Endothelial cell of umbilical vein (primary cell): ENCODE results near the gene MERTK. TPM values are rescaled to one million over a fixed set of nuclear protein-coding genes. Genes with fewer than 3 reads are reported as not detected.
"Not testable (repeated sequence)": the region's sequence is repeated elsewhere in the genome, so short reads cannot be mapped to it uniquely, and the experiment has no call there.

ENCODE experiments used
- BruUV-seq: library from RNA; stranded (reverse); fragments of 400-500 nt; replicated peaks from 2 replicates; lab custom pipeline; 2021; lab: Mats Ljungman, UMichigan
- CTCF ChIA-PET: fragments of 300-600, 350-600 bp; sonication (Branson Sonifier 250); formaldehyde crosslinking; loops from one replicate; lab custom pipeline; 2021; ENCODE audit warnings: antibody characterized with exemption, inconsistent platforms; lab: Charles Lee
- POLR2A ChIA-PET: fragments of 300-600, 350-600 bp; sonication (Branson Sonifier 250); formaldehyde crosslinking; loops from one replicate; lab custom pipeline; 2021; ENCODE audit warnings: antibody characterized with exemption, inconsistent platforms; lab: Charles Lee
- DNase-seq: peaks from one replicate; pipeline ENCODE4 v3.0.0-alpha.2; 2011; ENCODE audit warnings: low read depth, low spot score
- FAIRE-seq: peaks from 2 replicates; lab custom pipeline; 2011; peaks lifted over from hg19 to GRCh38; lab: Jason Lieb, UNC
- H2AFZ ChIP-seq: 2 replicates; pipeline ENCODE4 v1.6.0; 2012; ENCODE audit warnings: low read depth, low read length, control low read depth, inconsistent platforms
- H3K27ac ChIP-seq: 2 replicates; pipeline ENCODE4 v1.5.1; 2011; ENCODE audit warnings: low read depth, mild to moderate bottlenecking, control low read depth, low read length, moderate library complexity; ENCODE audit not compliant: insufficient read depth
- H3K27me3 ChIP-seq, 2 experiments: 2 replicates each; pipeline versions ENCODE4 v1.6.0 to v1.6.1; 2011; ENCODE audit warnings: low read length in 2 of 2, mixed read lengths in 1 of 2; ENCODE audit not compliant: control insufficient read depth in 2 of 2, insufficient read depth in 2 of 2
- H3K36me3 ChIP-seq, 2 experiments: 2 replicates in 1 of 2; 3 replicates in 1 of 2; pipeline ENCODE4 v1.5.1; 2011; ENCODE audit warnings: low read length in 2 of 2, mild to moderate bottlenecking in 1 of 2, moderate library complexity in 1 of 2; ENCODE audit not compliant: control insufficient read depth in 2 of 2, insufficient read depth in 2 of 2; ENCODE audit errors: extremely low read depth in 1 of 2
- H3K4me1 ChIP-seq: 3 replicates; pipeline ENCODE4 v1.5.1; 2011; ENCODE audit warnings: mild to moderate bottlenecking, low read length; ENCODE audit not compliant: control insufficient read depth, insufficient read depth; ENCODE audit errors: extremely low read depth
- H3K4me2 ChIP-seq: 2 replicates; pipeline ENCODE4 v1.6.1; 2011; ENCODE audit warnings: low read length, control low read depth, mixed read lengths; ENCODE audit not compliant: insufficient read depth
- H3K4me3 ChIP-seq, 3 experiments: fragments of 200-600 bp in 1 of 3; sonication (generic), shearing (Covaris generic) in 1 of 3; replicated peaks in 1 of 3; 2 replicates each; pipeline ENCODE4 v1.5.1; 2011 to 2016; ENCODE audit warnings: control low read depth in 3 of 3, low read length in 3 of 3, mild to moderate bottlenecking in 2 of 3, inconsistent platforms in 1 of 3, low read depth in 1 of 3, moderate library complexity in 1 of 3; ENCODE audit not compliant: insufficient read depth in 1 of 3
- H3K79me2 ChIP-seq: 2 replicates; pipeline ENCODE4 v1.6.0; 2012; ENCODE audit warnings: low read length, inconsistent platforms; ENCODE audit not compliant: control insufficient read depth, insufficient read depth
- H3K9ac ChIP-seq: replicated peaks from 2 replicates; pipeline ENCODE3; 2011; ENCODE audit warnings: low read length, control low read depth; ENCODE audit not compliant: insufficient read depth; ENCODE audit errors: extremely low read depth
- H3K9me1 ChIP-seq: replicated peaks from 3 replicates; pipeline ENCODE4 v1.6.0; 2011; ENCODE audit warnings: mild to moderate bottlenecking, low read length; ENCODE audit not compliant: control insufficient read depth, insufficient read depth; ENCODE audit errors: extremely low read depth
- H3K9me3 ChIP-seq: replicated peaks from 2 replicates; pipeline ENCODE4 v1.5.1; 2012; ENCODE audit warnings: low read length, inconsistent platforms; ENCODE audit not compliant: control insufficient read depth, insufficient read depth
- H4K20me1 ChIP-seq: replicated peaks from 2 replicates; pipeline ENCODE3; 2011; ENCODE audit warnings: mild to moderate bottlenecking, low read length; ENCODE audit not compliant: control insufficient read depth, insufficient read depth; ENCODE audit errors: extremely low read depth
- EZH2 ChIP-seq: IDR thresholded peaks from 2 replicates; pipeline ENCODE4 v1.6.1; 2012; ENCODE audit warnings: borderline replicate concordance, low read depth, mild to moderate bottlenecking, moderate library complexity, low read length, inconsistent platforms; ENCODE audit not compliant: severe bottlenecking
- JUN ChIP-seq: IDR thresholded peaks from 2 replicates; pipeline ENCODE4 v1.6.1; 2011; ENCODE audit warnings: borderline replicate concordance, low read depth; ENCODE audit not compliant: insufficient read length, insufficient read depth
- POLR2AphosphoS5 ChIP-seq: IDR thresholded peaks from 2 replicates; pipeline ENCODE4 v1.6.1; 2012; ENCODE audit warnings: low read depth, mild to moderate bottlenecking, control low read depth, low read length, moderate library complexity; ENCODE audit not compliant: insufficient read depth
- dilution Hi-C: fragments of 300-500 bp; cut with MboI; formaldehyde crosslinking; loops from one replicate; pipeline ENCODE4 v1.15.0; 2019; ENCODE audit warnings: low sequenced_read_pairs; ENCODE audit not compliant: extremely low pct_ligation_motif_present
- intact Hi-C: fragments of 100-400 bp; cut with micrococcal nuclease; formaldehyde crosslinking; loops from one replicate; pipeline ENCODE4 v1.10.0; 2022
- polyA plus RNA-seq, 4 experiments: library from polyadenylated mRNA; depleted of rRNA in 3 of 4; stranded (reverse) in 3 of 4; unstranded in 1 of 4; fragments of >200 nt; gene quantifications; 2 replicates each; pipeline versions ENCODE4 v1.2.1 to v1.2.3, GENCODE V29; 2011 to 2012; ENCODE audit warnings: missing spikeins in 1 of 4
- total RNA-seq: library from RNA; stranded (reverse); gene quantifications from 2 replicates; pipeline ENCODE4 v1.2.3, GENCODE V29; 2021
- TF ChIP-seq, protein P1 (sequence below), 2 donors: IDR thresholded peaks; 1 replicate in 1 of 2; 2 replicates in 1 of 2; pipeline ENCODE4 v1.5.1; 2011; ENCODE audit warnings: low read length in 2 of 2, mild to moderate bottlenecking in 2 of 2, moderate library complexity in 2 of 2, control low read depth in 1 of 2, inconsistent platforms in 1 of 2, low read depth in 1 of 2; ENCODE audit not compliant: insufficient read depth in 1 of 2; ENCODE audit errors: extremely low read depth in 1 of 2

MERTK gene
- total and polyA plus RNA-seq, 2 donors (not counting 3 experiments of a cell fraction or from before 2014, with no cell fraction given), result 37.3 to 39.6 TPM

DNA sequence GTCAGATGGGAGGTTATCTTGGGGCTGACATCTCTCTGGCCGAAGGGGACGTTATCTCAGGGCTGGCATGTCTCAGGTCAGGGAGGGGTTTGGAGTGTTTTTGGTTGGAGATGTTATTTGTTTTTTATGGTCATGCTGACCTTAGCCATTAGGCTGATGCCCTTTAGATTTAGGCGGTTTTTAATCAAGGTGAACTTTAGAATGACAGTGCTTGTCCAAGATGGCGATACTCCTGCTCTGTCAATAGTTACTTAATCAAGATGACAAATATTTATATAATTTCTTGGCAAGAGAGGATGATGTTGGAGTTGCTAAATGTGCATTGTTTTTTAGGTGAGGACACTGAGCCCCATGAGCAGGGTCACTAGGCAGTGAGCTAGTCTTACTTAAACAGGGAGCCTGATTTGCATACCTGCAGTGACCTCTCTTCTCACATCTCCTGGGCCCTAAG is 34.5 kb downstream of the MERTK start:
- no peaks in the 10 kb centered on the region for H3K27me3 ChIP-seq
- H3K9me1 ChIP-seq, result no peaks in the 10 kb centered on the region
- TF ChIP-seq EZH2 (no peak), JUN (no peak), POLR2AphosphoS5 (no peak)
- TF ChIP-seq, protein P1, sequence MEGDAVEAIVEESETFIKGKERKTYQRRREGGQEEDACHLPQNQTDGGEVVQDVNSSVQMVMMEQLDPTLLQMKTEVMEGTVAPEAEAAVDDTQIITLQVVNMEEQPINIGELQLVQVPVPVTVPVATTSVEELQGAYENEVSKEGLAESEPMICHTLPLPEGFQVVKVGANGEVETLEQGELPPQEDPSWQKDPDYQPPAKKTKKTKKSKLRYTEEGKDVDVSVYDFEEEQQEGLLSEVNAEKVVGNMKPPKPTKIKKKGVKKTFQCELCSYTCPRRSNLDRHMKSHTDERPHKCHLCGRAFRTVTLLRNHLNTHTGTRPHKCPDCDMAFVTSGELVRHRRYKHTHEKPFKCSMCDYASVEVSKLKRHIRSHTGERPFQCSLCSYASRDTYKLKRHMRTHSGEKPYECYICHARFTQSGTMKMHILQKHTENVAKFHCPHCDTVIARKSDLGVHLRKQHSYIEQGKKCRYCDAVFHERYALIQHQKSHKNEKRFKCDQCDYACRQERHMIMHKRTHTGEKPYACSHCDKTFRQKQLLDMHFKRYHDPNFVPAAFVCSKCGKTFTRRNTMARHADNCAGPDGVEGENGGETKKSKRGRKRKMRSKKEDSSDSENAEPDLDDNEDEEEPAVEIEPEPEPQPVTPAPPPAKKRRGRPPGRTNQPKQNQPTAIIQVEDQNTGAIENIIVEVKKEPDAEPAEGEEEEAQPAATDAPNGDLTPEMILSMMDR (IDR thresholded peaks at IDR 0.05; ENCODE audit: extremely low read depth in 1 of 2, insufficient read depth in 1 of 2, low read depth in 1 of 2, low read length in 2 of 2), result no peak
- H3K27ac ChIP-seq, result no peak overlapping the region
- CTCF ChIA-PET, result no interaction called here
- no peak overlapping the region for H2AFZ ChIP-seq
- DNase-seq (no peak), FAIRE-seq (no peak)
- no peaks in the 10 kb centered on the region for H3K9me3 ChIP-seq
- no peak overlapping the region for H3K4me2 ChIP-seq
- intact Hi-C loops (no loop called here), dilution Hi-C loops (no loop called here)
- peaks cover 5% of the 10 kb centered on the region for H3K79me2 ChIP-seq
- POLR2A ChIA-PET, result no interaction called here
- no TSS peak for BruUV-seq
- no peak overlapping the region for H3K4me3 ChIP-seq
- peaks cover 0 to 3% of the 10 kb centered on the region in 2 experiments for H3K36me3 ChIP-seq
- no peaks in the 10 kb centered on the region for H4K20me1 ChIP-seq
- H3K9ac ChIP-seq, result no peak overlapping the region
- peaks cover 25% of the 10 kb centered on the region for H3K4me1 ChIP-seq

DNA sequence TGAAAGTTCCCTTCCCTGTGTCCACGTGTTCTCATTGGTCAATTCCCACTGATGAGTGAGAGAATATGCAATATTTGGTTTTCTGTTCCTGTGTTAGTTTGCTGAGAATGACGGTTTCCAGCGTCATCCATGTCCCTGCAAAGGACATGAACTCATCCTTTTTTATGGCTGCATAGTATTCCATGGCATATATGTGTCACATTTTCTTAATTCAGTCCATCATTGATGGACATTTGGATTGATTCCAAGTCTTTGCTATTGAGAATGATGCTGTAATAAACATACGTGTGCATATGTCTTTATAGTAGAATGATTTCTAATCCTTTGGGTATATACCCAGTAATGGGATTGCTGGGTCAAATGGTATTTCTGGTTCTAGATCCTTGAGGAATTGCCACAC is 35.5 kb downstream of the MERTK start:
- FAIRE-seq, result not testable (repeated sequence)

More for the DNA sequence above, 35.5 kb downstream of the MERTK start:
- DNase-seq, H3K27ac ChIP-seq, intact Hi-C loops, H3K4me3 ChIP-seq, H3K79me2 ChIP-seq, H3K9ac ChIP-seq, H2AFZ ChIP-seq, POLR2A ChIA-PET, H3K4me2 ChIP-seq, CTCF ChIA-PET, BruUV-seq, H3K27me3 ChIP-seq, H4K20me1 ChIP-seq, H3K9me1 ChIP-seq, dilution Hi-C loops, H3K9me3 ChIP-seq, H3K36me3 ChIP-seq: not testable (repeated sequence)
- peaks cover 33% of the 10 kb centered on the region for H3K4me1 ChIP-seq
